ENCODE data around the gene OVAAL. TPM values are rescaled to one million over a fixed set of nuclear protein-coding genes. Genes with fewer than 3 reads are reported as not detected.

OVAAL gene
- total RNA-seq, 1 experiment from 2014 or later, result 23.6 TPM

DNA sequence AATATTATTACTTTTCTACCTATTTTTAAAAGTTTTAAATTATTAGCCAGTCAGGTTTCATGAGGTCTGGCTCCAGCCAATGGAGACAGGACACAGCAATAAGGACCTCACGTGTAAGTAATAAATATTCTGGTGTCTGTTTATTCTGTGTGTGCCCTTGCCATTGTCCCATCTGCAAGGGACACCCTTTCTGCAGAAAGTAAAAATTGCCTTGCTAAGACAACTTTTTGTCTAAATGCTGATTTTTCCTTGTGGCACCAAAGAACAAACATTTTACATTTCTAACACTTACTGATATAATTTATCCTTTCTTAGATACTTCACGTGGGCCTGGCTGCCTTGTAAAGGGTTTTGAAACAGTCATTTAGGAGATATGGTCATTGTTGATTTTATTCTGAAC is 29.4 kb downstream of the OVAAL start:
- in situ Hi-C loops (cut with HindIII; ENCODE audit: low pct_unique_long_range_greater_than_20kb, low sequenced_read_pairs), result no loop called here
- no peak for DNase-seq (ENCODE audit: low read depth, low spot score)

DNA sequence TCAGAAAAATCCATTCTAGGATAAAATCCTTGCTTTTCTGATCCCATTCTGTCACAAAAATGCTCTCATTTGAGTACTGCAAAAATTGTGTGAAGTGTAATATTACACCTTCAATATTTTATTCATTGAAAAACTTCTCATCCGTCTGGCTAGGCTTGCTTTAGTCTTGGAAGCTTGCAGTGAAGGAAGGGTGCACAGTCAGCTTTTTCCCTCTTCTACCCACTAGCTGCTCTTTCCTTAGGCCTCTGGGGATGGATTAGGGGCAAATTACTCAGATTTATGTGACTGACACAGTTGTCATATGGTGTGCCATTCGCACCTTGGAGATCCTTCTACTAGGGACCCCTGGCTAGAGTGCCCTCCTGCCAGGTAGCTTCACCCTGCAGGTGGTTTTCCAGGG is 32.1 kb downstream of the OVAAL start:
- in situ Hi-C loops (cut with HindIII; ENCODE audit: low pct_unique_long_range_greater_than_20kb, low sequenced_read_pairs), result no loop called here
- no peak for DNase-seq (ENCODE audit: low read depth, low spot score)

DNA sequence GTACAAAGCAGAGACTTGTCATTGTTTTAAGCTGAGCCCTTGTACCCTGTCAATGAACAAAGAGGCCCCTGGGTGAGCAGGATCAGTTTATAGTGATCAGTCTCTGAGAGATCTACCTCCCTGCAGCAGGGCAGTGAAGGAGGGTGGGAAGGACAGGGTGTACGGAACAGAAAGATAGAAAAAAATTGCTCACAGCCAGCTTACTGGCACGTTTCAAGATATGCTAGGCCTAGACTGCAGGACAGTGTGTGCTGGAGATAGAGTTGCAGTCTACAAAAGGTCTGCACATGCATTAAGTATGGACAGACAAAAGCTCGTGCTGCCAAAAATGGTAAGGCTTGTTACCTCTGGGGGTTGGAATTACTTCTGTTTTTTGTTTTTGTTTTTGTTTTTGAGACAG is 34.6 kb downstream of the OVAAL start:
- in situ Hi-C loops (cut with HindIII; ENCODE audit: low pct_unique_long_range_greater_than_20kb, low sequenced_read_pairs), result no loop called here
- DNase-seq (ENCODE audit: low read depth, low spot score), result no peak

DNA sequence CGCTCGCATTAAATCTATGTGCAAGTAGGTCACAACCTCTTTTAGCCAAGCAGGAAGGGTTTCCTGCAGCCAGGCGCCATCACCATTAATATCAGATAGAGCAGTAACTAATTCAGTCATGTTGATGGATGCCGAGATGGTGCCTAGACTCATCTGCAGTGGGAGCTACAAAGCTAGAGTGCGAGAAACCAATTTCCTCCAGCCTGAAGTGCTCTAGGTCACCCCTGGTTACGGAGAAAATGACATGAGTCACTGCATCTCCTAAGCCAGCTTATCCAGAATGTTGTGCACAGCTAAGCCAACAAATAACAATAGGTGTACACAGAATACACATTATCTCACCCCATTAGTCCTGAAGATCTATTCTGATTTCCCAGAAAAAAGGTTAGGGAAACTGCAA is 36.0 kb downstream of the OVAAL start:
- in situ Hi-C loops (cut with HindIII; ENCODE audit: low pct_unique_long_range_greater_than_20kb, low sequenced_read_pairs), result no loop called here
- DNase-seq (ENCODE audit: low read depth, low spot score), result no peak

DNA sequence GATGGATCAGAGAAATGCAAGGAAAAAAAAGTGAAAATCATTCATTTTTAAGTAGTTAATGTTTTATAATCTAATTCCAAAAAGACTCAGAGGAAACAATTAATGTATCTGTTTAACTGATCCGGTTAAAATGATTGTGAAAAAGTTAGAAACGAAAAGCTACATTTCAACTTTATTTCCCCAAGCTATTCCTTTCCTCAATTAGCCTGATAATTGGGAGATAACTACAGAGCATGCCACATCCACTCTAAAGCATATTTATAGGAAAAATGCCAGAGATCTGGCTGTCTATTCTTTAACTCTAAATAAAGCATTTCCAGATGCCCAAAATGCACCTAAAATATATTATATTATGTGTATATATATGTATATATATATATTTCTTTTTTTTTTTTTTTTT is 37.2 kb downstream of the OVAAL start:
- DNase-seq (ENCODE audit: low read depth, low spot score), result no peak
- in situ Hi-C loops (cut with HindIII; ENCODE audit: low pct_unique_long_range_greater_than_20kb, low sequenced_read_pairs), result no loop called here

DNA sequence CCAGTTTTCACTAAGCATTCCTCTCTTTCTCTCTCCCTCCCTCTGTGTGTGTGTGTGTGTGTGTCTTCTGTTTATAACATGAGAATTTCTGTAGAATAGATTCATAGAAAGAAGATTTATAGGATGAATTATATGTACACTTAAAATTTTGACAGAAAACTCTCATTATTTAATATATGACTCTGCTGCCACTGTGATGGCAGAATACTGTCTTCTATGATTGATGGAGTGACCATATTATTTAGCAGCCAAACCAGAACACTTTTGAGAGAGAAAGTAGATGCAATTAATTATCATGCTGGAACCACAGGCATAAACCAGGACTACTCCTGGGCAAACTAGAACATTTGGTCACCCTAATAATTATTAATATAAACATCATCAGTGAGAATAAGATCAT is 38.8 kb downstream of the OVAAL start:
- DNase-seq (ENCODE audit: low read depth, low spot score), result no peak
- in situ Hi-C loops (cut with HindIII; ENCODE audit: low pct_unique_long_range_greater_than_20kb, low sequenced_read_pairs), result no loop called here

DNA sequence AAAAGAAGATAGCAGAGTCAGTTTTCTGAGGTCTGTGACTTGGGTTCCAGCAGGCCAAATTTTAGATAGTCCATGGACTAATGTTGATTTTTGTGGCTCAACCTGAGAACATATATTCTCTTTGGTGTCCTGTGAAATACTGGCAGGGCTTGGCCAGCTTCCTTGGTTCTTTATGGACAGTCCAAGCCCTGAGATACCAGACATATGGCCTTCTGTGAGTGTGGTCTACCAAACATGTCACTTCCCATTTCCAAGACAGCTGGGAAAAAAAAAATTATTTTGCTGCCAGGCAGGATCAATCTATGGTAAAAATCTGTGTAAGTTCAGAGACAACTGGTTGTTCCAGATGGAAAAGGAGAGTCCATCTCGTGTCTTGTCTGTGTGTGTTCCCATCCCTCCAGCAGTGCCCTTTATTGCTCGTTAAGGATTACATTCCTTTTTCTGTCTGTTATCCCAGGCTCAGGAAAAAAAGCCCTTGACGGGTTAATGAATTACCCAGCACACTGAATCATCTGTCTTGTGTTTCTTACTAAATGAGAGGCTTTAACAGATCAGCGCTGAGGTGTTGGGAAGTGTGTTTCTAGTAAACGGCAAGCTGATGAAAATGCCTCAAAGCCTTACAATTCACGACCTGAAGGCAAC is 39.7 kb downstream of the OVAAL start:
- DNase-seq (ENCODE audit: low read depth, low spot score), result no peak
- in situ Hi-C loops (cut with HindIII; ENCODE audit: low pct_unique_long_range_greater_than_20kb, low sequenced_read_pairs), result no loop called here

DNA sequence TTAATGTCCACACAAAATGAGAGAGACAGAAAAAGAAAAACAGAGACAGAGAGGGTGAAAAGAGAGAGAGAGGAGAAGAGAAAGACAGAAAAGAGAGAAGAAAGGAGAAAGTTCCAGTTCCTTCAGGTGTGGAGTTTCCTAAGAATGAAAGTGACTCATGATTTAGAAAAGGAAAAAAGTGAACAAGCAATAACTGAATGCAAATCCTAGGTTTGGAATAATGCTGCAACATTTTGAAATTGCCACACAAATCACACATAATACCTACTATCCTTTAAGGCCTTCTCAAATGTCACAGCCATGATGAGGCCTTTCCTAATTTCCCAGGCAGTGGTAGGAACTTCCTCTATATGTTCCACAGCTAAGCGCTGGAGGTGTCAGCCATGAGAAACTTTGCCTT is 41.6 kb downstream of the OVAAL start:
- in situ Hi-C loops (cut with HindIII; ENCODE audit: low pct_unique_long_range_greater_than_20kb, low sequenced_read_pairs), result no loop called here
- no peak for DNase-seq (ENCODE audit: low read depth, low spot score)

DNA sequence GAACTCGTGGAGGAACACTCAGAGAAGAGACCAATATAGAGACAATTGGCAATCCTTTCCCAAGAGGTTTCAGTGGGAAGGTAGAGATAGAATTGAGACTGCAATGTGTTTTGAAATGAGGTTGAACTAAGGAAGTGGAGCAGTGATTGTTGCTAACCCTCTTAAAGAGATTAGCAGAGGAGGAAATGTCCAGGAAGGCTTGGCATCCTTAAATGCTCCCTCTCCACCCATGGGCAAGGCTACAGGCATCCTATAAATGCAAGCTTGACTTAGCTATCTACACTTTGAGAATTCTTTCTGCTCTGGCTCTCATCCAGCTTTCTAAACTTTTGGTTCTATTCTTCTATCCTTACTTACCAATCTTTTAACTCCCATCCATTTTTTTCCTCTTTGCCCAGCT is 42.7 kb downstream of the OVAAL start:
- no peak for DNase-seq (ENCODE audit: low read depth, low spot score)
- in situ Hi-C loops (cut with HindIII; ENCODE audit: low pct_unique_long_range_greater_than_20kb, low sequenced_read_pairs), result no loop called here

DNA sequence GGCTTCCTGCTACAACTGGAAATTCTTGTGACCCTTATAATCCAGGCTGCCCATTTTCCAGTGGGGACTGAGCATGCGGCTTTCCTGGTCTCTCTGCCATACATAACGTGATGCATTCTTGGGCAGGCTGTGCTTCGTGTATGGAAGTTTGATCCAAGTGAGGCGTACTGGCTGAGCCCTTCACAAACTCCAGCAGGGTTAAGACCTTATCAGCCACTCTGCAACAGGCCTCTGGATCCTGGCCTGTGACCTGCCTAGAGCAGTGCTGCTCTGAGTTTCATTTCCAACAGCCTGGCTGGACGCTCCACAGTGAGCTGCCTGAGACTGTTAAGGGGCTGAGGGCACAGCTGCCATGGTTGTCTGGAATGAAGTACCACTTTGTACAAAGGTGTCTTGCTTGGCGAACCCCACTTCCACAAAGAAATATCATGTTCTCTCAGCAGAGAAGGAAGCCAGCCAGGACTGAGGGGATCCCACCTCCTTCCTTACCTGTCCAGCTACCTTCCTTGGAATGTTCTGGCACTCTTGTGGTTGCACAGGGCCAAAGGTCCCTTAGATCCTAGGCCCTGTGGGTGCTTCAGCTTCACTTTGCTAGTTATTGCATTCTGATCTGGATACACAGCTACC is 44.6 kb downstream of the OVAAL start:
- in situ Hi-C loops (cut with HindIII; ENCODE audit: low pct_unique_long_range_greater_than_20kb, low sequenced_read_pairs), result no loop called here
- no peak for DNase-seq (ENCODE audit: low read depth, low spot score)

DNA sequence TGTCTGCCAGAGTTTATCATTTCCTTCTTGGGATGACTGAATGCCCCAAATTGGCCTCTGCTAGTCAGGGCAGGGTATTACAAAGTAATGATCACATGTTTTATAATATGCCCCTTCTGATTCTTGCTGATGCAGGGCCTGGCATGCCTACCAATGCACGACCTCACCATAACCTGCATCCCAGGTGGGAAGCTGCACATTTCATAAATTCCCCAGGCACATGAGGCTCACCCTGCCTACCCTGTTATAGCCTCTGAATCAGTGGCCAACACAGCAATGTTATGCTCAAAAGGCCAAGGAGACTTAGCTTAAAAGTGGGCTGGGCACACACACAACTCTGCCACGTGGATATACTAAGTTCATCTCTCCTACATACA is 45.1 kb downstream of the OVAAL start:
- no peak for DNase-seq (ENCODE audit: low read depth, low spot score)
- in situ Hi-C loops (cut with HindIII; ENCODE audit: low pct_unique_long_range_greater_than_20kb, low sequenced_read_pairs), result no loop called here

DNA sequence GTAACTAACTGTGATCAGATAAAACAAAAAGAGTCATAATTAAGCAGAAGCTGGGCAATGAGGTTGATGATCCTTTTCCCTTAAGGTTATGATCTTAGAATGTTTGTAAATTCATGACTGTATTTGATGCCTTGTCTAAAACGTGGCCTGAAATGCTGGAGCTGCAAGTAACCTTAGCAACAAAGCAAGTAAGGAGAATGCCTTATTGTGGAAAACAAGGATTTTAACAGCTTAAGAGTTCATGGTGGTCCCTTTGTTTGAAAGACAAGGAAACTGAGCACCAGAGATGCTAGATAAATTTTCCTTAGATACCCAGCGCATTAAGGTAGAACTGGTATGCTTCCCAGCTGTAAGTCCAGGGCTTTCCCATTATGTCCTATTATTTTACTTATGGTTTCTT is 47.4 kb downstream of the OVAAL start:
- DNase-seq (ENCODE audit: low read depth, low spot score), result no peak
- in situ Hi-C loops (cut with HindIII; ENCODE audit: low pct_unique_long_range_greater_than_20kb, low sequenced_read_pairs), result no loop called here

DNA sequence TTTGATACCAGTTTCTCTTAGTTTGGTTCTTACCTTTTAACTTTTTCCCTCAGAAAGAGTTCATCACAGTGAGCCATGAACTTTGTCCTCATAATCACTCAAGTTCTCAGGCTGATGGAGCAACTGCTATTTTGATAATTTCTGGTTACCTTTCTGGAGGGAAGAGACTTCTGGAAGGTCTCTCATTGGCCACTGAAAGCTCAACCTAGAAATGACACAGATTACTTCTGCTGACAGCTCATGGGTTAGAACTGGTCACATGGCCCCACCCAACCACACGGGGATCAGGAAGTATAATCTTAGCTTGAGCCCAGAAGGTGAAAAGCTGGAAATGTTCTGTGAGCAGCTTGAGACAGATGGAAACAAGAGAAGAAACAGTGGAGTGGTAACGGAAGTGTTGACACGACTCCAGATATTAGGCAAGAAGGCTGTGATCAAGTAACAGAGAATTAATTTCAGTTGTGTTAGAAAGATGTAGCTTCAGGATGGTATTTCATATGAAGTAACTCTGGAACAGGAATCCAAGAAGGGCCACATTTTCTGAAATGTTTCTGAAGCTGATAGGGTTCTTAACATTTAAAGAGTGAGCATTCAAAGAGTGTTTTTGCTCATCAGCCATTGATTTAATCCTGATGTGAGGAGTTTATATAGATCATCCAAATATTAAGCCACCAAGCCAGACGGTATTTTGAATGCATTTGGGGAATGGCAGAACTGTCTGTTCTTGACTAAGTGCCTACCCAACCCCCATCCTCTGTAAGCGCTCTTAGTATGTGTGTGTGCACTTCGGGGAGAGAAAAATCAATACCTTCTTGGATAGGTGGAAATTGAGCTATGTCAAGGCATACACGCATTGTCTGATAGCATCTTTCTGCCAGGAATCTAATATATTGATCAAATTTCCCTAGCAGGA is 51.1 kb downstream of the OVAAL start:
- in situ Hi-C loops (cut with HindIII; ENCODE audit: low pct_unique_long_range_greater_than_20kb, low sequenced_read_pairs), result no loop called here
- no peak for DNase-seq (ENCODE audit: low read depth, low spot score)

DNA sequence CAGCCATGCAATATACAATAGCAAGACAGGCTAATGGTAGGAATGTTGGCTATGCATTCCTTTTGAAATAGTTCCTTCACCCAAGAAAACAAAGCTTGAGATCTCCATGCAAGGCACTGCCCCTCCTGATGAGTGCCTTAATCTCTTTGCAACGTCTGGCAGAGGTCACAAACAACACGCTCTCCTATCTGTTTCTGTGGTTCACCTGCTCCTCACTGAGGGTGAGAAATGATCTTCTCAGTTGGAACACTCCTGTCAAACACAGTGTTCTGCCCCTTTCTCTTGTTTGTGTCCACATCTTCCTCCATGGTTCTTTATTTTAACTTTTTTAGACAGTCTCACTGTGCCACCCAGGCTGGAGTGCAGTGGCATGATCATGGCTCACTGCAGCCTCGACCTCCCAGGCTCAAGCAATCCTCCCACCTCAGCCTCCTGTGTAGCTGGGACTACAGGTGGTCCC is 51.8 kb downstream of the OVAAL start:
- no peak for DNase-seq (ENCODE audit: low read depth, low spot score)
- in situ Hi-C loops (cut with HindIII; ENCODE audit: low pct_unique_long_range_greater_than_20kb, low sequenced_read_pairs), result no loop called here

DNA sequence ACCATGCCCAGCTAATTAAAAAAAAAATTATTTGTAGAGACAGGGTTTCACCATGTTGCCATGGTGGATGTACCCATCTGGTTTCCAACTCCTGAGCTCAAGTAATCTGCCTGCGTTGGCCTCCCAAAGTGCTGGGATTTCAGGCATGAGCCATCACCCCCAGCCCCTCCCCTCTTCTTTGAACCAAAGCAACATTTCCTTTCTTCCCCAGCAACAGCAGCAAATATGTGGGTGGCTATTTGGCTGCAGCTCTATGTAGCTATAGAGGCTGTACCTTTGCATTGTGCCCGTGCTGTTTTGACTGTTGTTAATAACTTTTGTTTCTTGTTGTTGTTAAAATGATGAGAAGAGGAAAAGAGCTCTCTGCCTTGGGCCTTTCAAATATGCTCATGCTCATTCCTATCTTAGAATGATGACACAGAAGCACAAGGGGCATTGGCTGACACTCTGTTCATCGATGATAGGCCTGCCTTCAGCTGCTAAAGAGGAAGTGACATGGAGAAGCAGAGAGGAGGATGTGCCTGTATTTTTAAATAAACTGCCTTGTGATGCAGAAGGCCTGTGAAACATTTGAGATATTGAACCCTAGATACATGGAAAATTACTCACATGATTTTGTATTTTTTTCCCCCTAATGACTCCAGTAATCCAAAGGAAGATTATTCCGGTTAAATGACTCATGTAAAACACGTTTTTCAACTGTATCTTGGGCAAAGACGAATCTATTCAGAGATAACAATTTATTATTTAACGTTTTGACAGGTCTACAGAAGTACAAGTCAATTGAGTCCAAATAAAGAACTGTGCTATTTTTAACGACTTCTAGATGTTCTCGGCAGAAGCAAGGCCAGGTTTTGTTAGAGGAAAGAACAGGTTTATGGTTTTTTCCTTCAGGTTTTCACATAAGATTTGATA is 52.5 kb downstream of the OVAAL start:
- peak; percentile 14 for DNase-seq (ENCODE audit: low read depth, low spot score)
- in situ Hi-C loops (cut with HindIII; ENCODE audit: low pct_unique_long_range_greater_than_20kb, low sequenced_read_pairs), result no loop called here

DNA sequence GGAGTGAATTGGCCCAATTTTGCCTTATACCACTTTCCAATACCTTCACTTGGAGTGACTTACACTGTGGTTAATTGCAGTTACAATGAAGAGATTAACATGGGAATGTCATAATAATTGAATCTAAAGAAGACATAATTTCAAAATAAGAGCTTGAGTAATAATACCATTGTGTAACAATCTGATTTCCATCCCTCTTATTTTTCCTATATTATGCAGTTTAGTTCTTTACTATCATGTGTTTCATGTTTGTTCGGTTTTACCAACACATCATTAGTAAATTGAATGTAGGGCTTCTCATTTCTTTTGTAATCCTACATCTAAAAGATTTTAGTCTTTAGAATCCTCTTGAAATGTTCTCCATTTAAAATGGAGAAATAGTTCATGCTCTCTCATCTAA is 53.9 kb downstream of the OVAAL start:
- in situ Hi-C loops (cut with HindIII; ENCODE audit: low pct_unique_long_range_greater_than_20kb, low sequenced_read_pairs), result no loop called here
- DNase-seq (ENCODE audit: low read depth, low spot score), result no peak

DNA sequence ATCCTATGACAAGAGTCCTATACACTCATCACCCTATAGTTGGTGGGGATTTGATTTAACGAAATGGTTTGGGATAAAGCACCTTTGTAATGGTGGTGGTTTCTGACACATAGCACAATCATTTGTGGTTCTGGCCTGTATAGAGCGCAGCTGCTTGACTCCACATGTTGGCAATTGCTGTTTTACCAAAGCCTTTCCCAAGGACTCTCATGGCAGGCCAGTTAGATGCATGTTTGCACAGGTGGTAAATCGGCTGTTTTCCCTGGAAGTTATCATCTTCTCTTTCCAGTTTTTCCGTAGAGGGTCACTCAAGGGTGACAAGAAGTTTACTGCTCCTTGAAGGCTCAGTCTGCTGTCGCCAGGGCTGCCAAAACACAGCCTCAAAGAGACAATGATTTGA is 56.0 kb downstream of the OVAAL start:
- in situ Hi-C loops (cut with HindIII; ENCODE audit: low pct_unique_long_range_greater_than_20kb, low sequenced_read_pairs), result no loop called here
- no peak for DNase-seq (ENCODE audit: low read depth, low spot score)
